Suprapubic skin (tissue), 4 donors: ENCODE measurements around the gene CAPN14. TPM values are rescaled to one million over a fixed set of nuclear protein-coding genes. Genes with fewer than 3 reads are reported as not detected.

Experiments used
- DNase-seq, 2 donors: peaks; one replicate each; pipeline ENCODE4 v3.0.0-alpha.2; 2019; ENCODE audit warnings: low spot score in 2 of 2
- H3K27ac ChIP-seq: fragments of 200-600 bp; sonication (generic); one replicate; pipeline ENCODE4 v1.5.1; 2019
- H3K27me3 ChIP-seq: fragments of 200-600 bp; sonication (generic); one replicate; pipeline ENCODE4 v1.5.1; 2019
- H3K36me3 ChIP-seq: fragments of 200-600 bp; sonication (generic); one replicate; pipeline ENCODE4 v1.5.1; 2019
- H3K4me1 ChIP-seq: fragments of 200-600 bp; sonication (generic); one replicate; pipeline ENCODE4 v1.5.1; 2019
- H3K4me3 ChIP-seq: fragments of 200-600 bp; sonication (generic); one replicate; pipeline ENCODE4 v1.5.1; 2019; ENCODE audit warnings: mild to moderate bottlenecking
- H3K9me3 ChIP-seq: fragments of 200-600 bp; sonication (generic); one replicate; pipeline ENCODE4 v1.5.1; 2019
- EP300 ChIP-seq: sonication (generic); formaldehyde crosslinking; IDR thresholded peaks from one replicate; pipeline ENCODE4 v1.6.1; 2017; ENCODE audit warnings: antibody characterized with exemption
- POLR2A ChIP-seq, 2 donors: fragments of 450-650 bp; IDR thresholded peaks; one replicate each; pipeline ENCODE4 v1.6.1; 2017; ENCODE audit warnings: antibody characterized with exemption in 2 of 2, mild to moderate bottlenecking in 2 of 2, moderate library complexity in 2 of 2
- POLR2AphosphoS5 ChIP-seq, 3 donors: sonication (generic); formaldehyde crosslinking; IDR thresholded peaks; one replicate each; pipeline ENCODE4 v1.6.1; 2017; ENCODE audit warnings: antibody characterized with exemption in 3 of 3
- WGBS: methylation state at CpG from one replicate; pipeline ENCODE4 v1.1.5; 2018; 5-methylcytosine and 5-hydroxymethylcytosine counted together
- total RNA-seq, 4 donors: library from RNA; depleted of rRNA; stranded (reverse); fragments of >200 nt; gene quantifications; one replicate each; pipeline ENCODE4 v1.1.0, GENCODE V29; 2016
- TF ChIP-seq, protein P1 (sequence below), 2 donors: fragments of 200-600 bp in 1 of 2; fragments of 450-650 bp in 1 of 2; sonication (generic) in 1 of 2; IDR thresholded peaks; one replicate each; pipeline ENCODE4 v1.5.1; 2016 to 2019; ENCODE audit warnings: antibody characterized with exemption in 2 of 2, mild to moderate bottlenecking in 1 of 2, moderate library complexity in 1 of 2

Gene CAPN14
- total RNA-seq, 4 donors from 2014 or later: 0.53 to 2.1 (median 0.83) TPM

DNA sequence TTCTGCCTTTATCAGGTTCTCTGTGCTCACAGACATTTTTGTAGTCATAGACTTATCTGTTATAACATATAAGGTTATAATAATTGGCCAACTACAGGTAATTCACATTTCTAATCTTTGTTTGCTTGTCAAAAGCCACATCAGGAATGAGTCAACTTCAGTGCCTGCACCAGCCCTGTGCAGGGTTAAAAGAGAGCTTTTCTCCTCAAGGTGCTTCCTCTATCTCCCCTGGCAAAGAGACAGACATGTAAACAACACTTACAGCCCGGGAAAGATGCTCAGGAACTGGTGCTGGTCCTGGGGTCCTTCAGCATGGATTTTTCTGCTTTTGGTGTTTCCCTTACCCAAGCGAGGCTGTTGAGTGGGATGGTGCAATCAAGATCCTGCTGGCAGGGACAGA is 9.0 kb upstream of the CAPN14 start:
- H3K4me3 ChIP-seq: no peak overlapping the region
- H3K4me1 ChIP-seq: peaks cover 7% of the 10 kb centered on the region
- H3K27me3 ChIP-seq: no peaks in the 10 kb centered on the region
- WGBS: 27% methylated on average over 2 of the region's 2 CpGs
- no peak for DNase-seq
- H3K9me3 ChIP-seq: no peaks in the 10 kb centered on the region
- no peak overlapping the region for H3K27ac ChIP-seq
- TF ChIP-seq POLR2AphosphoS5 (IDR thresholded peaks at IDR 0.05) (no peak), EP300 (no peak), POLR2A (IDR thresholded peaks at IDR 0.05) (no peak)
- TF ChIP-seq, protein P1, sequence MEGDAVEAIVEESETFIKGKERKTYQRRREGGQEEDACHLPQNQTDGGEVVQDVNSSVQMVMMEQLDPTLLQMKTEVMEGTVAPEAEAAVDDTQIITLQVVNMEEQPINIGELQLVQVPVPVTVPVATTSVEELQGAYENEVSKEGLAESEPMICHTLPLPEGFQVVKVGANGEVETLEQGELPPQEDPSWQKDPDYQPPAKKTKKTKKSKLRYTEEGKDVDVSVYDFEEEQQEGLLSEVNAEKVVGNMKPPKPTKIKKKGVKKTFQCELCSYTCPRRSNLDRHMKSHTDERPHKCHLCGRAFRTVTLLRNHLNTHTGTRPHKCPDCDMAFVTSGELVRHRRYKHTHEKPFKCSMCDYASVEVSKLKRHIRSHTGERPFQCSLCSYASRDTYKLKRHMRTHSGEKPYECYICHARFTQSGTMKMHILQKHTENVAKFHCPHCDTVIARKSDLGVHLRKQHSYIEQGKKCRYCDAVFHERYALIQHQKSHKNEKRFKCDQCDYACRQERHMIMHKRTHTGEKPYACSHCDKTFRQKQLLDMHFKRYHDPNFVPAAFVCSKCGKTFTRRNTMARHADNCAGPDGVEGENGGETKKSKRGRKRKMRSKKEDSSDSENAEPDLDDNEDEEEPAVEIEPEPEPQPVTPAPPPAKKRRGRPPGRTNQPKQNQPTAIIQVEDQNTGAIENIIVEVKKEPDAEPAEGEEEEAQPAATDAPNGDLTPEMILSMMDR (IDR thresholded peaks at IDR 0.05): no peak
- no peaks in the 10 kb centered on the region for H3K36me3 ChIP-seq

DNA sequence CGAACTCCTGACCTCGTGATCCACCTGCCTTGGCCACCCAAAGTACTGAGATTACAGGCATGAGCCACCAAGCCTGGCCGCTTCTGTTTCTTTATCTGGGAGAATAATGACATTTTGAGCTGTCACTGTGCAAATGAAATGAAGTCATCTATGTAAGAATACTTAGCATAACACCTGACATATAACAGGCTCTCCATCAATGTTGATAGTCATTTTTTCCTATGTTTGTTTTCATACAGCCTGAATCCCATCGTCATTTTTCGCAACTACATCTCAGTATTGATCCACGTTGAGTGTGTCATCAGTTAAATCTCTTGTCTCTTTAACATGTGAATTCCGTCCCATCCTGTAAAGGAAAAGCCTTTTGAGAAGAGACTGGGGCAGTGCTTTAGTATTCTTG is 6.4 kb upstream of the CAPN14 start:
- no peak overlapping the region for H3K27ac ChIP-seq
- WGBS: 95% methylated on average over 7 of the region's 7 CpGs
- peaks cover 7% of the 10 kb centered on the region for H3K4me1 ChIP-seq
- no peak for TF ChIP-seq POLR2AphosphoS5 (IDR thresholded peaks at IDR 0.05)
- TF ChIP-seq, protein P1 (IDR thresholded peaks at IDR 0.05): no peak
- TF ChIP-seq POLR2A (IDR thresholded peaks at IDR 0.05): no peak
- TF ChIP-seq EP300: no peak
- no peaks in the 10 kb centered on the region for H3K27me3 ChIP-seq
- H3K4me3 ChIP-seq: no peak overlapping the region
- no peak for DNase-seq
- no peaks in the 10 kb centered on the region for H3K9me3 ChIP-seq
- no peaks in the 10 kb centered on the region for H3K36me3 ChIP-seq

DNA sequence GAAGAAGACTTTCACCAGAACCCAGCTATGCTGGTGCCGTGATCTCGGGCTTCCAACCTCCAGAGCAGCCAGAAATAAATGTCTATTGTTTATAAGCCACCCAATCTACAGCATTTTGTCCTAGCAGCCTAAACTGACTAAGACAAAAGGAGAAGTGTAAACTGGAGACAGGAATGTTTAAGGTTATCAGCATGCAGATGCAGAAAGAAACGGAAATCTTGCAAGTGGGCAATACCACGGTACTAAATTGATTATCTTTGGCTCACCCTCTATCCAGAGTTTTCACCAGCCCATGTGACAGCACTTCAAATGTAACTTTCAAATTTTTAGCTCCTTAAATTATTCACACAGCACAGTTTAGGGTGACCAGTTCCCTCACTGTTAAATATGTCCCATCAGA is 5.7 kb upstream of the CAPN14 start:
- WGBS: 85% methylated on average over 4 of the region's 4 CpGs
- DNase-seq: no peak
- H3K9me3 ChIP-seq: no peaks in the 10 kb centered on the region
- no peak overlapping the region for H3K4me3 ChIP-seq
- H3K36me3 ChIP-seq: no peaks in the 10 kb centered on the region
- no peak overlapping the region for H3K27ac ChIP-seq
- H3K4me1 ChIP-seq: peaks cover 7% of the 10 kb centered on the region
- no peak for TF ChIP-seq EP300
- no peak for TF ChIP-seq POLR2AphosphoS5 (IDR thresholded peaks at IDR 0.05)
- no peak for TF ChIP-seq POLR2A (IDR thresholded peaks at IDR 0.05)
- TF ChIP-seq, protein P1 (IDR thresholded peaks at IDR 0.05): no peak
- no peaks in the 10 kb centered on the region for H3K27me3 ChIP-seq

DNA sequence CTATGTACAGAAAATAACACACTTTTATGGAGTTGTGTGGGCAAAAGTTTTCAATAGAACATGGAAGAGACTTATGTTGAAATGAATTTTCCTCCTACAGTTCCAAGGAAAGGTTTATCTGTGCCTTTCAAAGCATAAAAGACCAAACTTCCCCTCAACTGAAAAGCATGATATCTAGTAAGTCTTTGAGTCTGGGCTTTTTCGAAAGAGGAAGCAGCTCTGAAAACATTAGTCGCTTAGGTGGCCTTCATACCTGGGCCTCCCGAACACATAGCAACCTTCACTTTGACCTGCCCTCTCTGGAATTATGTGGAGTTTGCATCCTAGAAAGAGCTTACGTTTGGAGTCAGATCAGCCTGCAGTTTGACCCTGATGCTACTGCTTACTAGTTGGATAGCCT is 4.8 kb upstream of the CAPN14 start:
- Histone ChIP-seq H3K4me3 (no peak overlapping the region), H3K4me1 (peaks cover 7% of the 10 kb centered on the region)
- 84% methylated on average over 4 of the region's 4 CpGs for WGBS

DNA sequence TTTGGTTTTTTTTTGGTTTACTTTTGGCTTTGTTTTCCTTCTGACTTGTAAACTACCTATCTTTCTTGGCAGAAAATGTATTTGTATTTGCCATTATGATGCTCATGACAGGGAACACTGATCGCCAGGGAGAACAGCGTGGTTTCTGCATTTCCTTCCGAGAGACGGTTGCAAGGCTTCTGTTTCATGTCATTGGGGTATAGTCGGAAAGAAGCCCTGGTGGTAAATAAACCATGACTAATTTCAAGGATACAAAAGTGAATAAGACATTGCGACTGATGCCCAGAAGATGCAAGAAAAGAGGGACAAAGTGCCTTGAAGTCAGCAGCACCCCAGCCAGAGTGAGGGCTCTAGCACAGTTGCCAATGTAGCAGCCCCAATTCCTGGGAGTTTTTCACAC is 4.2 kb upstream of the CAPN14 start:
- Histone ChIP-seq H3K4me1 (peaks cover 3% of the 10 kb centered on the region), H3K4me3 (no peak overlapping the region), H3K27me3 (no peaks in the 10 kb centered on the region), H3K36me3 (no peaks in the 10 kb centered on the region), H3K9me3 (no peaks in the 10 kb centered on the region), H3K27ac (no peak overlapping the region)
- 70% methylated on average over 6 of the region's 6 CpGs for WGBS
- TF ChIP-seq, protein P1 (IDR thresholded peaks at IDR 0.05): no peak
- no peak for TF ChIP-seq POLR2AphosphoS5 (IDR thresholded peaks at IDR 0.05)
- no peak for TF ChIP-seq EP300
- TF ChIP-seq POLR2A (IDR thresholded peaks at IDR 0.05): no peak
- no peak for DNase-seq

More for the DNA sequence above, 4.8 kb upstream of the CAPN14 start:
- Histone ChIP-seq H3K36me3 (no peaks in the 10 kb centered on the region), H3K27ac (no peak overlapping the region), H3K27me3 (no peaks in the 10 kb centered on the region), H3K9me3 (no peaks in the 10 kb centered on the region)
- TF ChIP-seq POLR2AphosphoS5 (IDR thresholded peaks at IDR 0.05): no peak
- no peak for TF ChIP-seq EP300
- TF ChIP-seq, protein P1 (IDR thresholded peaks at IDR 0.05): no peak
- TF ChIP-seq POLR2A (IDR thresholded peaks at IDR 0.05): no peak
- no peak for DNase-seq
